Measurements from ENCODE around the gene IL17REL. TPM values are rescaled to one million over a fixed set of nuclear protein-coding genes. Genes with fewer than 3 reads are reported as not detected.

Gene IL17REL
- total RNA-seq, 2 donors from 2014 or later: 0.68 TPM; not detected in 1

DNA sequence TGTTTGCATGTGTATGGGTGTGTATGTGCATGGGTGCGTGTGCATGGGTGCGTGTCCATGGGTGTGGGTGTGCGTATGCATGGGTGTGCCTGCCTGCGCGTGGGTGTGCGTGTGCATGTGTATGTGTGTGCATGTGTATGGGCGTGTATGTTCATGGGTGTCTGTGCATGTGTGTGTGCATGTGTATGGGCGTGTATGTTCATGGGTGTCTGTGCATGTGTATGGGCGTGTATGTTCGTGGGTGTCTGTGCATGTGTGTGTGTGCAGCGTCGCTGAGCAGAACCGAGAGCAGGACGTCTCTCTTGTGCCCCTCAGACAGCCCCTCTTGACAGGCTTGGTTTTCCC is 13.9 kb downstream of the IL17REL start:
- 93% methylated on average over 14 of the region's 14 CpGs for WGBS
- no peaks in the 10 kb centered on the region for H3K4me1 ChIP-seq (replicated peaks)
- no peak for DNase-seq (ENCODE audit: low spot score)
- no peak overlapping the region for H3K4me3 ChIP-seq
- H3K27me3 ChIP-seq (replicated peaks; ENCODE audit: insufficient read depth): no peaks in the 10 kb centered on the region
- no peak overlapping the region for H3K27ac ChIP-seq
- H3K9me3 ChIP-seq: no peaks in the 10 kb centered on the region
- intact Hi-C loops (cut with DNase I): no loop called here
- TF ChIP-seq POLR2A (IDR thresholded peaks at IDR 0.05): no peak
- no peak for TF ChIP-seq POLR2AphosphoS5 (IDR thresholded peaks at IDR 0.05)
- TF ChIP-seq, protein P1, sequence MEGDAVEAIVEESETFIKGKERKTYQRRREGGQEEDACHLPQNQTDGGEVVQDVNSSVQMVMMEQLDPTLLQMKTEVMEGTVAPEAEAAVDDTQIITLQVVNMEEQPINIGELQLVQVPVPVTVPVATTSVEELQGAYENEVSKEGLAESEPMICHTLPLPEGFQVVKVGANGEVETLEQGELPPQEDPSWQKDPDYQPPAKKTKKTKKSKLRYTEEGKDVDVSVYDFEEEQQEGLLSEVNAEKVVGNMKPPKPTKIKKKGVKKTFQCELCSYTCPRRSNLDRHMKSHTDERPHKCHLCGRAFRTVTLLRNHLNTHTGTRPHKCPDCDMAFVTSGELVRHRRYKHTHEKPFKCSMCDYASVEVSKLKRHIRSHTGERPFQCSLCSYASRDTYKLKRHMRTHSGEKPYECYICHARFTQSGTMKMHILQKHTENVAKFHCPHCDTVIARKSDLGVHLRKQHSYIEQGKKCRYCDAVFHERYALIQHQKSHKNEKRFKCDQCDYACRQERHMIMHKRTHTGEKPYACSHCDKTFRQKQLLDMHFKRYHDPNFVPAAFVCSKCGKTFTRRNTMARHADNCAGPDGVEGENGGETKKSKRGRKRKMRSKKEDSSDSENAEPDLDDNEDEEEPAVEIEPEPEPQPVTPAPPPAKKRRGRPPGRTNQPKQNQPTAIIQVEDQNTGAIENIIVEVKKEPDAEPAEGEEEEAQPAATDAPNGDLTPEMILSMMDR (IDR thresholded peaks at IDR 0.05): no peak
- H3K36me3 ChIP-seq: no peaks in the 10 kb centered on the region

DNA sequence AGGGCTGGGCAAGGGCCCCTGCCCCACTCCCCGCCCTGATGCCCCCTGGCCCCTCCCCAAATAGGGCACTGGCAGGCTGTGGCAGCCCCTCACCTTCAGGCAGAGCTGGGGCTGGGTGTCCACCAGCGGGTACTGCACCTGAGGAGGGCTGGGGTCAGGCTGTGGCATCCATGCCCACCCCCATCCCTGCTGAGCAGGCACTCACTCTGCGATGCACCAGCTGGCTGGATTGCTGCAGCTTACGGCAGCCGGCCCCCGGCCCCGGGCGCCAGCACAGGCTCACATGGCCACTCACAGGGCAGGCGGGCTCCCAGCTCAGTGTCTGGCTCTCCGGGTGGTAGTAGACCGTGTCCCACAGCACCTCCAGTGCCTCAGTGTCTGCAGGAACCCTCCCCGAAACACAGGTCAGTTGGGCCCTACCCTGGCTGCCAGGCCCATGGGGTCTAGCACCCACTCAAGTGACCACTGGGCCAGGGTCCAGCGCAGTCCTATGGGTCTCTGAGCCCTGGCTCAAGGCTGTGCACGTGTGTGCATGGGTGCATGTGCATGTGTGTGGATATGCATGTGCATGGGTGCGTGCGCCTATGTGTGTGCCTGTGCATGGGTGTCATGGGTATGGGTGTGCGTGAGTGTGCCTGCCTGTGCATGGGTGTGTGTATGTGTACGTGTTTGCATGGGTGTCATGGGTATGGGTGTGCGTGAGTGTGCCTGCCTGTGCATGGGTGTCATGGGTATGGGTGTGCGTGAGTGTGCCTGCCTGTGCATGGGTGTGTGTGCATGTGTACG is 14.4 kb downstream of the IL17REL start:
- WGBS: 93% methylated on average over 18 of the region's 21 CpGs
- intact Hi-C loops (cut with DNase I): no loop called here
- Histone ChIP-seq H3K4me3 (no peak overlapping the region), H3K27me3 (replicated peaks; ENCODE audit: insufficient read depth) (no peaks in the 10 kb centered on the region), H3K27ac (no peak overlapping the region), H3K9me3 (no peaks in the 10 kb centered on the region), H3K4me1 (replicated peaks) (no peaks in the 10 kb centered on the region), H3K36me3 (no peaks in the 10 kb centered on the region)
- no peak for DNase-seq (ENCODE audit: low spot score)
- TF ChIP-seq, protein P1 (IDR thresholded peaks at IDR 0.05): no peak
- TF ChIP-seq POLR2A (IDR thresholded peaks at IDR 0.05) (no peak), POLR2AphosphoS5 (IDR thresholded peaks at IDR 0.05) (no peak)

DNA sequence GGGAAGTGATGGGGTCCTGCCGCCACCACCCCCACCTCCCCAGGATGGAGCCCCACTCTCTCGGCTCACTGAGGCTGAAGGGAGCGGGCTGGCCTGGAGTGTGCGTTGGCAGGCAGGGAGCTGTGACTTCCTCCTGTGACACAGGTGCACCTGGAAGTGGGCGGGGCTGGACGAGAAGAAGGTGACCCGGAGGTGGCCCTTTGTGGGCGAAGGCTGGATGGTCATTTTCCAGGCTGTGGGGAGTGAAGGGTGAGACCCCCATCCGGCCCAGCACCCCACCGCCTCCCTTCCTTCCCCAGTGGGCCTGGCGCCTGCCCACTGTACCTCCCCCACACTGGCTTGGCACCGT is 15.3 kb downstream of the IL17REL start:
- DNase-seq (ENCODE audit: low spot score): no peak
- no peaks in the 10 kb centered on the region for H3K4me1 ChIP-seq (replicated peaks)
- WGBS: 84% methylated on average over 12 of the region's 12 CpGs
- no peaks in the 10 kb centered on the region for H3K36me3 ChIP-seq
- H3K27me3 ChIP-seq (replicated peaks; ENCODE audit: insufficient read depth): no peaks in the 10 kb centered on the region
- no peaks in the 10 kb centered on the region for H3K9me3 ChIP-seq
- H3K4me3 ChIP-seq: no peak overlapping the region
- H3K27ac ChIP-seq: no peak overlapping the region
- intact Hi-C loops (cut with DNase I): no loop called here
- TF ChIP-seq POLR2A (IDR thresholded peaks at IDR 0.05) (no peak), POLR2AphosphoS5 (IDR thresholded peaks at IDR 0.05) (no peak)
- TF ChIP-seq, protein P1 (IDR thresholded peaks at IDR 0.05): no peak

DNA sequence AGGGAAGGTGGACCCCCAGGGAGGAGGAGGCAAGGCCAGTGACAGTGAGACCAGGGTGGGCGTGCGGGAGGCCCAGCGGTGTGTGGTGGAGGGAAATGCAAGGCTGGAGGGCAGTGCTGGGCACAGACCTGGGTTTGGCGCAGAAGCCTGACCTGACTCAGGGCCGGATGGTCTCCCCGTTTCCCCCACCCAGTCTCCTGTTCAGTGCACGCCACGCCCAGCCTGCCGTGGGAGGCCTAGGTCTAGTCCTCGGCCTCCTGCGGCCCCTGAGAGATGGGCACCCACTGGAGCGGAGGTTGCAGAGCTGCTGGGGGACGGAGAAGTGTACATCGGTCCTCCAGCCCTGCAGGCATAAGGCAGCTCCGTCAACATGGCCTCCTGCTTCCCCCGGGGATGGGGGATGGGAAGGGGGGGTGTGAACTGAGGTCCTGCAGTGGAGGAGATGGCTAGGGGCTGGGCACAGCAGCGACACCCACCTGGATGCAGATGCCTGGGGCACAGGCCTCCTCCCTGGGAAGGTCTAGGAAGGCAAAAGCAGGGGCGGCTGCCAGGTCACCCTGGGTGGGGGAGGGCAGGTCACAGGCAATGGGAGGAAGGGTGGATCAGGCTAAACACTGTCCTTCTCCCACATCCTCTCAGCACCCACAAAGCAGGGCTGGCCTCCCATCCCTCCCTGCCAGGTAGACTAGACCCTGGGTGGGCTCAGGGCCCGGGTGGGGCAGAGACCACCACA is 15.9 kb downstream of the IL17REL start:
- H3K4me1 ChIP-seq (replicated peaks): no peaks in the 10 kb centered on the region
- no peak for DNase-seq (ENCODE audit: low spot score)

More for the DNA sequence above, 15.9 kb downstream of the IL17REL start:
- Histone ChIP-seq H3K36me3 (no peaks in the 10 kb centered on the region), H3K27me3 (replicated peaks; ENCODE audit: insufficient read depth) (no peaks in the 10 kb centered on the region), H3K9me3 (no peaks in the 10 kb centered on the region), H3K27ac (no peak overlapping the region), H3K4me3 (no peak overlapping the region)
- intact Hi-C loops (cut with DNase I): no loop called here
- 87% methylated on average over 19 of the region's 19 CpGs for WGBS
- no peak for TF ChIP-seq POLR2A (IDR thresholded peaks at IDR 0.05)
- TF ChIP-seq, protein P1 (IDR thresholded peaks at IDR 0.05): no peak
- no peak for TF ChIP-seq POLR2AphosphoS5 (IDR thresholded peaks at IDR 0.05)
